NOMO-1 treated with DMSO at 0.1 percent for 48 hours (cell line): ENCODE results near the gene C1orf21.
"Not testable (repeated sequence)": the region's sequence is repeated elsewhere in the genome, so short reads cannot be mapped to it uniquely, and the experiment has no call there.

Source experiments
- DNase-seq: peaks from one replicate; lab custom pipeline; 2025; ENCODE audit not compliant: unreplicated experiment; lab: John Stamatoyannopoulos, UW

The C1orf21 gene

GRCh38 chr1:184386312-184387068 lies at the start of gene C1orf21:
Gene C1orf21, plus strand, starts transcription at chr1:184387029. Its CDS starts 90,481 bp downstream, at chr1:184477510.
- peak; percentile 30 for DNase-seq

- not testable (repeated sequence) for DNase-seq
Measured at GRCh38 chr1:184337865-184338264, 49.0 kb upstream of the C1orf21 start.

GRCh38 chr1:184340984-184341383 lies 45.8 kb upstream of the C1orf21 start:
- no peak for DNase-seq

- DNase-seq: no peak
Measured at GRCh38 chr1:184350573-184350972, 36.3 kb upstream of the C1orf21 start.

- DNase-seq: no peak
Measured at GRCh38 chr1:184351416-184351975, 35.3 kb upstream of the C1orf21 start.

- DNase-seq: no peak
Measured at GRCh38 chr1:184352776-184353175, 34.1 kb upstream of the C1orf21 start.

GRCh38 chr1:184354719-184355118 lies 32.1 kb upstream of the C1orf21 start:
- no peak for DNase-seq

- DNase-seq: no peak
Measured at GRCh38 chr1:184356891-184357290, 29.9 kb upstream of the C1orf21 start.

GRCh38 chr1:184358256-184358655 lies 28.6 kb upstream of the C1orf21 start:
- no peak for DNase-seq

GRCh38 chr1:184359909-184360308 lies 26.9 kb upstream of the C1orf21 start:
- no peak for DNase-seq

GRCh38 chr1:184362876-184363275 lies 24.0 kb upstream of the C1orf21 start:
- DNase-seq: no peak

- no peak for DNase-seq
Measured at GRCh38 chr1:184365699-184366098, 21.1 kb upstream of the C1orf21 start.

- peak; percentile 78 for DNase-seq
Measured at GRCh38 chr1:184366997-184367396, 19.8 kb upstream of the C1orf21 start.

- DNase-seq: no peak
Measured at GRCh38 chr1:184367427-184368038, 19.3 kb upstream of the C1orf21 start.

GRCh38 chr1:184368354-184368753 lies 18.5 kb upstream of the C1orf21 start:
- DNase-seq: peak; percentile 11

GRCh38 chr1:184370850-184371249 lies 16.0 kb upstream of the C1orf21 start:
- no peak for DNase-seq

GRCh38 chr1:184373155-184373554 lies 13.7 kb upstream of the C1orf21 start:
- no peak for DNase-seq

GRCh38 chr1:184376369-184376768 lies 10.5 kb upstream of the C1orf21 start:
- DNase-seq: no peak

- no peak for DNase-seq
Measured at GRCh38 chr1:184379111-184379752, 7.6 kb upstream of the C1orf21 start.

- no peak for DNase-seq
Measured at GRCh38 chr1:184380468-184380867, 6.4 kb upstream of the C1orf21 start.

- no peak for DNase-seq
Measured at GRCh38 chr1:184383772-184384323, 3.0 kb upstream of the C1orf21 start.
